Stimulated activated CD4-positive, alpha-beta T cell treated with anti-CD3 and anti-CD28 coated beads, Interleukin-15, amount 100 ng/mL, for 1 hour (primary cell): ENCODE data around the gene ATG9B.
A peak's percentile ranks its signal among the peaks of the same experiment; 100 is the strongest.

Source experiments
- DNase-seq, 2 donors: peaks; one replicate each; pipeline ENCODE4 v3.0.0-alpha.2; 2020; ENCODE audit warnings: low read depth in 1 of 2, low spot score in 1 of 2

Gene ATG9B

GRCh38 chr7:150988230-150989226 is 35.8 kb downstream of the ATG9B start:
- peak in 1 of 2 donors; percentile 44 for DNase-seq

DNA sequence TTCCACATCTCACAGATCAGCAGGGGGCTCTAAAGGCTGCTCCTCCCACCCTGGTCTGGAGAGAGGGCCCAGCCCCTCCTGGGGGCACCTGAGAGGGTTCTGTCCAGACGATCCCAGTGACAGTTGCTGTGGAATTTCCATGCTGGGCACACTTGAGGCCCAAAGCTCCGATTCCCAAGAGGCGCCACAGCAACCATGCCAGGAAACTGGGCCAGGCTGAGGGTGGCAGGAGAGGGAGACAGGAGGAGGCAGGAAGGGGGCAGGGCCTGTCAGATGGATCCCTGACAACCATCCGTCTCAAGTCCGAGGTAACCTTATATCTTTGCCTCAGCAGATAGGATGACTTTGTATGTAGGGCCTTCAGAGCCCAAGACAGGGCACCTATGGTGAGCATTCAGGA is 37.7 kb downstream of the ATG9B start:
- DNase-seq = no peak

GRCh38 chr7:150986099-150986512 is 38.2 kb downstream of the ATG9B start:
- peak in 1 of 2 donors; percentile 39 for DNase-seq

- no peak for DNase-seq
Measured at GRCh38 chr7:150983893-150984368, 40.4 kb downstream of the ATG9B start.

DNA sequence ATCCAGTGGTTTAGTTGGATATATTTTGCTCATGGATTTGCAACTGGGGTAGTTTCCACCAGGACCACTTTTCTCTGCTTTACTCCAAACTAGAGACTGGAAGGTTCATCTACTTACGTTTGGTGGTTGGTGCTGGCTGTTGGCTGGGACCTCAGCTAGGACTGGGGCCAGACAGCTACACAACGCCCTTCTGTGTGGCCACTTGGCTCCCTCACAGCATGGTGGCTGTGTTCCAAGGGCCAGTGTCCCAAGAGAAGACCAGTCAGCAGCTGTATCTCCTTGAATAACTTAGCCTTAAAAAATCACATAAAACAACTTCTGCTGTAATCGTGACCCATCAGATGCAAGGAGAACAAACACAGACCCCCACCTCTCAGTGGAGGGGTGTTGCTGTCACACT is 41.9 kb downstream of the ATG9B start:
- DNase-seq = no peak

GRCh38 chr7:150981644-150982043 is 42.6 kb downstream of the ATG9B start:
- DNase-seq = no peak

DNA sequence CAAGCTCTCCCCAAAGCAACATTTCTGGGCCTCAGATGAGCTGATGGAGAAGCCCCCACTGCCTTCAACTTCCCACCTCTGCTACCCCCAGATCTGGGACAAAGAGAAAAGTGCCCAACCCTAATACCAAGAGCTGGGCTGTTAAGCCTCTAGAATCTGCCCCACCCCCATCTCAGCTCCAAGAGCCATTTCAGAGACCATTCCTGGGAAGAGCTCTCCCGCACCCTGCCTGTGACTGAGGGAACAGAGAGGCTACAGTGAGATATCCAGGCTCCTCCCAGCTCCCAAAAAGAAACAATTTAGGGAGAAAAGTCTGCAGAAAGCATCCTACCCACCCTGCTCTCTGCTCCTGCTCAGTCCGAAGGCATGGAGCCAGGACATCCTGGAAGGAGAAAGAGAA is 43.6 kb downstream of the ATG9B start:
- DNase-seq = no peak

- DNase-seq = no peak
Measured at GRCh38 chr7:150979713-150980390, 44.4 kb downstream of the ATG9B start.

DNA sequence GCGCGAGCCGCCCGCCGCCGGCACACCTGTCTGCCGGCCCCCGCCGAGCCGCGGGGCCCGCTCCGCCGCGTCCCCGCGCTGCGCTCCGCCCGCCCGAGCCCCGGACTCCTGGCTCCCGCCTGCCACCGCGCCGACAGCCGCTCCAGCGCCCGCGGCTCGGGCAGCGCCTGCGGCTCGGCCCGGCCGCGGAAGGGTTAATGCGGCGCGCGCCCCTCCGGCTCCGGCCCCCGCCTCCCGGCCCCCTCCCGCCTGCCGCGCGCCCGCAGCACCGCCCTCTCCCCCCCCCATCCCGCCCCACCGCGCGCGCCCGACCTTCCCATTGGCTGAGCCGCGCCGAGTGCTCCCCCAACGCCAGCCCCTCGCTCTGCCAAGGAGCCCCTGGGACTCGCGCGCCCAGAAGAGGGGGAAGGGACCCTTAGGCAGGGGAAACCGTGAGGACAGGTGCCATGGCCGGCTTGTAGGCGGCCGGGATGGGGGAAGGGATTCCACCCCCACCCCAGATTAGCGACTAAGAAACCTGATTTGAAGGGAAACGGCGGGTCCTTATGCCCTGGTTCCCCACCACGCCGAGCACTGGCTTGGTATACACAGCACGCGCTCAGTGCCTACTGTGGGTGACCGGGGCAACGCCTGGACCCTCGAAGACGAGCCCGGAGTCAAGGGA is 46.0 kb downstream of the ATG9B start, which contains the start of gene KCNH2:
TSS of gene KCNH2 (minus strand) at position 196 of the 664 bp plus-strand sequence. CDS start 408 bp downstream, outside the sequence.
- DNase-seq = no peak

GRCh38 chr7:150977382-150978125 is 46.7 kb downstream of the ATG9B start:
- no peak for DNase-seq

DNA sequence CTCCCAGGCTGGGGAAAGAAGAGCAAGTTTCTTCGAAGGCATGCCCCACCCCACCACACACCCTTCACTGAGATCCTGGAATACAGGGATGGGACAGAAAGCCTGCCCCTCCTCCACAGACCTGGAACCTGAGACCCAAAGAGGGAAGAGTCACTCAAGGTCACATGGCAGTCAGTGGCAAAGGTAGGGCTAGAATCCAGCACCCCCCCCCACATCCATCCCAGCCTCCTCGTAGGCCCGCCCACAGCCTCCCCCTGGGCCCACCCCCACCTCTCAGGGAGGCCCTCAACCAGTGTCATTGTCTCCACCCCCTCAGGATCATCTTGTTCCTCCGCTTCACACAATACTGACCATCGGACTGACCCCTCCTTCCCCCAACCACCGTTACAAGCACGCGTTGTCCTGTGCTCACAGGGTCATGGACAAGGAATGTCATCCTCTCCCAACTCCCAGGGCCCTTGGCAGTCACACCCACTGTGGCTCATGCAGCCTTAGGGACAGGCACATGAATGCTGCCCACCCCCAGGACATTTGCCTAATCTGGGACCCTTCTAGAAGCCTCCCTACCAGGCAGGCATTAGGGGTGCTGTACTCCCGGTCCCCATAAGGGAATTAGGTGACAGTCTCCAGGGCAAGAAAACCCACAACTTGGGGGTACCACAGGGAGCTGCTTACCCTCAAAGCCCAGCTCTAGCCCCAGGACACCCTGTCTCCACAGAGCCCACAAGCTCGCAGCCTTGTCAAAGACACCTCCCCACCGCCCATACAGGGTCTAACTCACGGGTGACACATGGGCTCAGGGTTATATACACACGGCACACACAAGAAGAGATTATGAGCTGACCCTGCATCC is 47.5 kb downstream of the ATG9B start:
- DNase-seq = no peak

GRCh38 chr7:150975536-150976319 is 48.6 kb downstream of the ATG9B start:
- no peak for DNase-seq

GRCh38 chr7:150974468-150975391 is 49.6 kb downstream of the ATG9B start:
- peak; percentile 67 to 68 for DNase-seq

- DNase-seq = no peak
Measured at GRCh38 chr7:150973571-150974451, 50.5 kb downstream of the ATG9B start.

DNA sequence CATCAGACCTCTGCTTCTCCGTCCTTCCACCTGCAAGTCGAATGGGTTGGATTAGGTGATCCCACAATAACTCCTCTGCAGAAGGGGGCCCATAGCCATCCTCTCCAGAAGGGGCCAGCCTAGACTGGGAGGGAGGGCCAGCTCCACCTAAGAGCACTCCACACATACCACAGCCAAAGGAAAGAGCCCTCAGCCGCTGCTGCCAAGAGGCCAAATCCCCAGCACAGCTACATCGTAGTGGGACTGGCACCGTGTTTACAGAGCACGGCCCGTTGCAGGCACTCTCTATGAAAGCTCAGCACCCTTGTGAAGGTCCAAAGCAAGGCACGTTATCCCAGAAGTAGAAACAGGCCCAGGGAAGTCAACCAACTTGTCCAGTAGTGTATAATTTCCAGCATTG is 51.6 kb downstream of the ATG9B start:
- no peak for DNase-seq

DNA sequence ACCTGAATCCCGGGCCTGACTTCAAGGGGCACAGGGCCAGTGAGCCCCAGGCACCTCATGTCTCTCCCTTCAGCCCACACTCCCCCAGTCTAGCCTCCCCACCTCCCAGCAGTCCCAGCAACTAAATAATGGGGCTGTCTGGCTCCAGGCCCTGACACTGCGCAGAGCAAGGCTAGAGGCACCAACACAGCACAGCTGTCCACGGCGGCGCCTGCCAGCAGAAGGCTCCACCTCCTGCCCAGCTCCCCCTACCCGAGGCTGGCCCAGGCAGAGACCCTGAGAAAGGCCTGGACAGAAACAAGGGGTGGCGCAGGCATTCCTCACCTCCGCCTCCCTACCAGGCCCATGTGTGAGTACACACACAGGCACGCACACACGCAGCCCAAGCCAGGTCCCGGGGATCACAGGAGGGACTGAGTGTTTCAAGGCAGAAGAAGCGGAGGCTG is 52.2 kb downstream of the ATG9B start:
- no peak for DNase-seq
